Central memory CD8-positive, alpha-beta T cell (primary cell): Measurements from ENCODE around the gene RPL14.
A peak's percentile ranks its signal among the peaks of the same experiment; 100 is the strongest.

Experiments used
- ATAC-seq: fragments of 150-1000 bp; cut with Tn5 transposase; replicated peaks from 2 replicates; pipeline ENCODE4 v1.10.0; 2022; ENCODE audit warnings: mild to moderate bottlenecking, moderate FRiP score, moderate number of reproducible peaks; ENCODE audit not compliant: poor library complexity, severe bottlenecking; ENCODE audit errors: extremely low read depth
- DNase-seq, 2 donors: peaks; one replicate each; pipeline ENCODE4 v3.0.0; 2021; ENCODE audit warnings: low spot score in 2 of 2
- H3K27ac Mint-ChIP-seq: one replicate; pipeline ENCODE4 v1.8.0; 2022; ENCODE audit warnings: low read depth, mild to moderate bottlenecking, moderate library complexity, mixed read lengths
- H3K27me3 Mint-ChIP-seq: one replicate; pipeline ENCODE4 v1.8.0; 2022; ENCODE audit warnings: mixed read lengths
- H3K36me3 Mint-ChIP-seq: one replicate; pipeline ENCODE4 v1.8.0; 2022; ENCODE audit warnings: mild to moderate bottlenecking, moderate library complexity, mixed read lengths; ENCODE audit not compliant: insufficient read depth
- H3K4me1 Mint-ChIP-seq: one replicate; pipeline ENCODE4 v1.8.0; 2022; ENCODE audit warnings: mixed read lengths
- H3K4me3 Mint-ChIP-seq: one replicate; pipeline ENCODE4 v1.8.0; 2022; ENCODE audit warnings: mild to moderate bottlenecking, moderate library complexity, mixed read lengths
- H3K9me3 Mint-ChIP-seq: one replicate; pipeline ENCODE4 v1.8.0; 2022; ENCODE audit warnings: mixed read lengths

Gene RPL14

GRCh38 chr3:40456940-40457823, at the start of gene RPL14:
Gene RPL14 (plus strand): TSS chr3:40457339. CDS start chr3:40457472, 133 bp downstream.
- Mint-ChIP-seq H3K36me3 (peaks cover 68% of the 10 kb centered on the region), H3K9me3 (no peaks in the 10 kb centered on the region), H3K4me3 (peak within 1 kb of the TSS; percentile 83), H3K4me1 (peaks cover 48% of the 10 kb centered on the region), H3K27ac (peak within 1 kb of the TSS; percentile 92), H3K27me3 (no peaks in the 10 kb centered on the region)
- DNase-seq: peak; percentile 92 to 93
- ATAC-seq: peak; percentile 62

GRCh38 chr3:40407611-40408010, 49.5 kb upstream of the RPL14 start:
- no peak for DNase-seq
- Mint-ChIP-seq H3K9me3 (no peaks in the 10 kb centered on the region), H3K4me3 (no peak overlapping the region), H3K27ac (no peak overlapping the region), H3K36me3 (no peaks in the 10 kb centered on the region), H3K4me1 (no peaks in the 10 kb centered on the region), H3K27me3 (peaks cover 3% of the 10 kb centered on the region)
- no peak for ATAC-seq

GRCh38 chr3:40414270-40414669, 42.9 kb upstream of the RPL14 start:
- DNase-seq: no peak
- Mint-ChIP-seq H3K4me1 (no peaks in the 10 kb centered on the region), H3K36me3 (no peaks in the 10 kb centered on the region), H3K27ac (no peak overlapping the region), H3K27me3 (peaks cover 43% of the 10 kb centered on the region), H3K4me3 (no peak overlapping the region), H3K9me3 (no peaks in the 10 kb centered on the region)
- no peak for ATAC-seq

- no peaks in the 10 kb centered on the region for H3K4me1 Mint-ChIP-seq
- H3K27me3 Mint-ChIP-seq: peaks cover 36% of the 10 kb centered on the region
- H3K27ac Mint-ChIP-seq: no peak overlapping the region
- H3K9me3 Mint-ChIP-seq: no peaks in the 10 kb centered on the region
- no peaks in the 10 kb centered on the region for H3K36me3 Mint-ChIP-seq
- no peak overlapping the region for H3K4me3 Mint-ChIP-seq
- DNase-seq: no peak
- no peak for ATAC-seq
These were observed 39.1 kb upstream of the RPL14 start for GRCh38 chr3:40417845-40418543.

GRCh38 chr3:40422861-40423260, 34.3 kb upstream of the RPL14 start:
- H3K4me1 Mint-ChIP-seq: no peaks in the 10 kb centered on the region
- H3K9me3 Mint-ChIP-seq: no peaks in the 10 kb centered on the region
- H3K36me3 Mint-ChIP-seq: no peaks in the 10 kb centered on the region
- no peak overlapping the region for H3K27ac Mint-ChIP-seq
- no peak overlapping the region for H3K4me3 Mint-ChIP-seq
- no peaks in the 10 kb centered on the region for H3K27me3 Mint-ChIP-seq
- no peak for DNase-seq
- no peak for ATAC-seq

- no peak overlapping the region for H3K27ac Mint-ChIP-seq
- H3K27me3 Mint-ChIP-seq: no peaks in the 10 kb centered on the region
- no peaks in the 10 kb centered on the region for H3K36me3 Mint-ChIP-seq
- H3K4me1 Mint-ChIP-seq: no peaks in the 10 kb centered on the region
- DNase-seq: no peak
- no peak overlapping the region for H3K4me3 Mint-ChIP-seq
- H3K9me3 Mint-ChIP-seq: no peaks in the 10 kb centered on the region
- ATAC-seq: no peak
These were observed 30.0 kb upstream of the RPL14 start for GRCh38 chr3:40427045-40427669.

- Mint-ChIP-seq H3K27me3 (no peaks in the 10 kb centered on the region), H3K4me1 (no peaks in the 10 kb centered on the region), H3K4me3 (no peak overlapping the region), H3K36me3 (no peaks in the 10 kb centered on the region), H3K9me3 (no peaks in the 10 kb centered on the region), H3K27ac (no peak overlapping the region)
- ATAC-seq (no peak), DNase-seq (no peak)
These were observed 24.3 kb upstream of the RPL14 start for GRCh38 chr3:40432793-40433192.

- no peak overlapping the region for H3K27ac Mint-ChIP-seq
- H3K4me3 Mint-ChIP-seq: no peak overlapping the region
- no peaks in the 10 kb centered on the region for H3K4me1 Mint-ChIP-seq
- DNase-seq (no peak), ATAC-seq (no peak)
- H3K27me3 Mint-ChIP-seq: no peaks in the 10 kb centered on the region
- H3K36me3 Mint-ChIP-seq: no peaks in the 10 kb centered on the region
- H3K9me3 Mint-ChIP-seq: no peaks in the 10 kb centered on the region
These were observed 19.2 kb upstream of the RPL14 start for GRCh38 chr3:40437889-40438288.

- H3K27ac Mint-ChIP-seq: no peak overlapping the region
- H3K4me3 Mint-ChIP-seq: no peak overlapping the region
- no peaks in the 10 kb centered on the region for H3K9me3 Mint-ChIP-seq
- no peaks in the 10 kb centered on the region for H3K4me1 Mint-ChIP-seq
- no peaks in the 10 kb centered on the region for H3K27me3 Mint-ChIP-seq
- ATAC-seq (no peak), DNase-seq (no peak)
- peaks cover 2% of the 10 kb centered on the region for H3K36me3 Mint-ChIP-seq
These were observed 12.1 kb upstream of the RPL14 start for GRCh38 chr3:40445062-40445461.

- no peaks in the 10 kb centered on the region for H3K27me3 Mint-ChIP-seq
- H3K9me3 Mint-ChIP-seq: no peaks in the 10 kb centered on the region
- DNase-seq: no peak
- peaks cover 2% of the 10 kb centered on the region for H3K36me3 Mint-ChIP-seq
- H3K4me3 Mint-ChIP-seq: no peak overlapping the region
- H3K4me1 Mint-ChIP-seq: no peaks in the 10 kb centered on the region
- H3K27ac Mint-ChIP-seq: peak overlapping the region; percentile 32
- ATAC-seq: no peak
These were observed 11.3 kb upstream of the RPL14 start for GRCh38 chr3:40445880-40446279.

GRCh38 chr3:40450438-40450837, 6.7 kb upstream of the RPL14 start:
- Mint-ChIP-seq H3K4me1 (peaks cover 16% of the 10 kb centered on the region), H3K27ac (no peak overlapping the region), H3K36me3 (peaks cover 14% of the 10 kb centered on the region), H3K9me3 (no peaks in the 10 kb centered on the region), H3K27me3 (no peaks in the 10 kb centered on the region), H3K4me3 (no peak overlapping the region)
- ATAC-seq: no peak
- no peak for DNase-seq

- DNase-seq (no peak), ATAC-seq (no peak)
- Mint-ChIP-seq H3K4me3 (no peak overlapping the region), H3K9me3 (no peaks in the 10 kb centered on the region), H3K4me1 (peaks cover 22% of the 10 kb centered on the region), H3K27ac (no peak overlapping the region), H3K36me3 (peaks cover 21% of the 10 kb centered on the region), H3K27me3 (no peaks in the 10 kb centered on the region)
These were observed 5.6 kb upstream of the RPL14 start for GRCh38 chr3:40451551-40451950.
